Epithelial cell of esophagus (primary cell): ENCODE data around the gene CRAT.

ENCODE experiments used
- DNase-seq: peaks from one replicate; pipeline ENCODE4 v3.0.0; 2010; ENCODE audit warnings: low read depth
- H3K4me3 ChIP-seq: 2 replicates; pipeline ENCODE4 v1.5.1; 2011; ENCODE audit warnings: mild to moderate bottlenecking, low read length, control low read depth
- TF ChIP-seq, protein P1 (sequence below): IDR thresholded peaks from 2 replicates; pipeline ENCODE4 v1.5.1; 2011; ENCODE audit warnings: low read depth, mild to moderate bottlenecking, low read length, control low read depth, inconsistent platforms; ENCODE audit not compliant: insufficient read depth; ENCODE audit errors: missing control alignments

Gene CRAT

DNA sequence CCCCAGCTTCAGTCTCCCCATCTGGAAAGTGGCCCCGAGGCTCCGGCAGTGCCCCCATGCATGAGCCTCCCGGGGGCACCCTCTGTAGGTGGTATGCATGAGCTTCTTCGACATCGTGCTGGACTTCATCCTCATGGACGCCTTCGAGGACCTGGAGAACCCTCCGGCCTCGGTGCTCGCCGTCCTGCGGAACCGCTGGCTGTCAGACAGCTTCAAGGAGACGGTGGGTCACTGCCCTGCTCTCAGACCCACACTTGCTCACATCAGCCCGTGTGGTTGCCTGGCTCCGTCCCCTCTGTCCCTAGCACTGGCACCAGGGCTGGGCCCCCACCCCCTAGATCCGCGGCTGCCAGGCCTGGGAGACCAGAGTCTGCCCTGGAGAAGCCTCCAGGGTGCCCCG, 42.5 kb downstream of the CRAT start:
- DNase-seq = no peak
- TF ChIP-seq, protein P1, sequence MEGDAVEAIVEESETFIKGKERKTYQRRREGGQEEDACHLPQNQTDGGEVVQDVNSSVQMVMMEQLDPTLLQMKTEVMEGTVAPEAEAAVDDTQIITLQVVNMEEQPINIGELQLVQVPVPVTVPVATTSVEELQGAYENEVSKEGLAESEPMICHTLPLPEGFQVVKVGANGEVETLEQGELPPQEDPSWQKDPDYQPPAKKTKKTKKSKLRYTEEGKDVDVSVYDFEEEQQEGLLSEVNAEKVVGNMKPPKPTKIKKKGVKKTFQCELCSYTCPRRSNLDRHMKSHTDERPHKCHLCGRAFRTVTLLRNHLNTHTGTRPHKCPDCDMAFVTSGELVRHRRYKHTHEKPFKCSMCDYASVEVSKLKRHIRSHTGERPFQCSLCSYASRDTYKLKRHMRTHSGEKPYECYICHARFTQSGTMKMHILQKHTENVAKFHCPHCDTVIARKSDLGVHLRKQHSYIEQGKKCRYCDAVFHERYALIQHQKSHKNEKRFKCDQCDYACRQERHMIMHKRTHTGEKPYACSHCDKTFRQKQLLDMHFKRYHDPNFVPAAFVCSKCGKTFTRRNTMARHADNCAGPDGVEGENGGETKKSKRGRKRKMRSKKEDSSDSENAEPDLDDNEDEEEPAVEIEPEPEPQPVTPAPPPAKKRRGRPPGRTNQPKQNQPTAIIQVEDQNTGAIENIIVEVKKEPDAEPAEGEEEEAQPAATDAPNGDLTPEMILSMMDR = no peak
- H3K4me3 ChIP-seq = no peak overlapping the region

DNA sequence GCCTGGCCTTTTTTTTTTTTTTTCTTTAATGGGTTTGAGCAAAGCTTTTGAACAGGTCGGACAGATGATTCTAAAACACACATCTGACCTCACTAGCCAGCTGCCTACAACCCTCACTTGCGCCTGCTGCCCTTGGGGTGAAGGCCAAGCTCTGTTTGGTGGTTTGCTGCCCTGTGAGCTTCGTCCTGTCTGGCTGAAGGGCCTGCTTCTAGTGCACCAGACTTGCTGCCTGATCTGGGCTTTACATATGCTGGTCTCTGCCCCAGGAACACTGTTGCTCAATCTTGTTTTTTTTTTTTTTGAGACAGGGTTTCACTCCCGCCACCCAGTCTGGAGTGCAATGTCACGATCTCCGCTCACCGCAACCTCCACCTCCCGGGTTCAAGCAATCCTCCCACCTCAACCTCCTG, 46.1 kb downstream of the CRAT start:
- no peak overlapping the region for H3K4me3 ChIP-seq
- TF ChIP-seq, protein P1 = no peak
- DNase-seq = no peak

DNA sequence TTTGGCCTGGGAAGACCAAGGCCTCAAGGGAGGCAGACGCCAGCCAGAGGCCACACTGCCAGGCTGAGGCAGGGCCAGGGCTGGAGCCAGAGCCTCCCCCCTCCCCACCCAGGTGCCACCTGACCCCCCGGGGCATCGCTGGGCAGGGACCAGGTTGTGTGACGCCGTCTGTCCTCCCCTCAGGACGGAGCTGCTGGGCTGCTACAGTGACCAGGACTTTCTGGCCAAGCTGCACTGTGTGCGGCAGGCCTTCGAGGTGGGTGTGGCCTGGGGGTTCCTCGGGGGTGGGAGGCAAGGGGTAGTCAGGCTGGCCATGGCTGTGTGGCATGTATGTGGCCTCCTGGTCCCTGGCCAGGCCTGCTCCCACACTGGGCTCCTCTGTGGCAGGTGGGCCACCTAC, 47.5 kb downstream of the CRAT start:
- no peak for DNase-seq
- H3K4me3 ChIP-seq = no peak overlapping the region
- TF ChIP-seq, protein P1 = no peak

DNA sequence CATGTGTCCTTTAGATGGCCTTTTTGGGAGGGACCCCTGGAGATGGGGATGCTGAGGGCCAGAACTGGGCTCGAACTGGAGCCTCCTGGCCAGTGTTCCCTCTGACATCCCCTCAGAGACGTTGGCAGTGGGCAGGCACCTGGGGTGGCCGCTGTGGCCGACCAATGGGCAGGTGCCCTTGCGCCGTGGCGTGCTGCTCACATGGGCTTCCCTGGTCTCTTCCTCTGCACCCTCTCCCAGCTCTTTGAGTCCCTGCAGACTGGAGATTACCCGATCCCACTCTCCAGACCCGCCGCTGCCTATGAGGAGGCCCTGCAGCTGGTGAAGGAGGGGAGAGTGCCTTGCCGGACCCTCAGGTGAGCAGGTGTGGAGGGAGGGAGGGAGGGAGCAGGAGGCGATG, 49.6 kb downstream of the CRAT start:
- TF ChIP-seq, protein P1 = no peak
- no peak for DNase-seq
- no peak overlapping the region for H3K4me3 ChIP-seq

DNA sequence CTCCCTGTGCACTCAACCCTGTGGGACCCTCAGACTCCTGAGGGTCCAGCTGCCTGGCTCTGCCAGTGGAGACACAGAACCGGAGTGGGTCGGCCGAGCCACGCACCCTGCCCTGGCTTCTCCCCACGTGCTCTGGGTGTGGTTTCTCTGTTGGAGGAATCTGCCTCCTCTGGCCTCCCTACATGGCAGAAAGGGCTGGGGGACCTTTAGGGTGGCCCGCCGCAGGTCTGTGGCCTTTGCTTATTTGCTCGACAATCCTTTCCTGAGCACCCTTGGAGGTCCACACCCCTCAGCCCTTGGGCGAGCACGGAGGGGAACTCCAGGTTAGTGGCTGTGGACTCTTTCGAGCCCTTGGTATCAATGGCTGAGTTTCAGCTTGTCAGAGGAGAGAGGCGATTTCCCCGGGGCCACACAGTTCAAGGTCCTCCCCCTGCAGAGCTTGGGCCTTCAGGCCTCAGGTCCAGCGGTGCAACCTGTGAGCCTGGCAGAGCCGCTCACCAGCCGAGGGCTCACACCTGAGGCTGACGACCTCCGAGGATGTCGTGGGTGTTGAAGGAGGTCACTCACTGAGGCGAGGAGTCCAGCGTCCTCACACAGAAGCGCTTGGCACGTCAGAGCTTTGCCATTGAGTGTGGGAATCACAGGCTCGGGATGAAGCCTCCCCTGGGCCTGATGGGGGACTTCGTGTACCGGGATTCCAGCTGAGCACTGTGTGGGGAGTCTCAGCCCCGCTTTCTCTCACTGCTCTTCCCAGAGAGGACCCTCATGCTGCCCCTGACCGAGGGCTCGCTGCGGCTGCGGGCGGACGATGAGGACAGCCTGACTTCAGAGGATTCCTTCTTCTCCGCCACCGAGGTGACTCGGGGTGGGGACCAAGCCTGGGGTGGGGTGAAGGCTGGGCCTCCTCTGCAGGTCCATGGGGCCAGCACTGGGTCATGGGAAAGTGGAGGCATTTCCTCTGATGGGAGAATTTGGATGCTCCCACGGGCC, 50.5 kb downstream of the CRAT start:
- TF ChIP-seq, protein P1 = no peak
- no peak for DNase-seq
- no peak overlapping the region for H3K4me3 ChIP-seq

DNA sequence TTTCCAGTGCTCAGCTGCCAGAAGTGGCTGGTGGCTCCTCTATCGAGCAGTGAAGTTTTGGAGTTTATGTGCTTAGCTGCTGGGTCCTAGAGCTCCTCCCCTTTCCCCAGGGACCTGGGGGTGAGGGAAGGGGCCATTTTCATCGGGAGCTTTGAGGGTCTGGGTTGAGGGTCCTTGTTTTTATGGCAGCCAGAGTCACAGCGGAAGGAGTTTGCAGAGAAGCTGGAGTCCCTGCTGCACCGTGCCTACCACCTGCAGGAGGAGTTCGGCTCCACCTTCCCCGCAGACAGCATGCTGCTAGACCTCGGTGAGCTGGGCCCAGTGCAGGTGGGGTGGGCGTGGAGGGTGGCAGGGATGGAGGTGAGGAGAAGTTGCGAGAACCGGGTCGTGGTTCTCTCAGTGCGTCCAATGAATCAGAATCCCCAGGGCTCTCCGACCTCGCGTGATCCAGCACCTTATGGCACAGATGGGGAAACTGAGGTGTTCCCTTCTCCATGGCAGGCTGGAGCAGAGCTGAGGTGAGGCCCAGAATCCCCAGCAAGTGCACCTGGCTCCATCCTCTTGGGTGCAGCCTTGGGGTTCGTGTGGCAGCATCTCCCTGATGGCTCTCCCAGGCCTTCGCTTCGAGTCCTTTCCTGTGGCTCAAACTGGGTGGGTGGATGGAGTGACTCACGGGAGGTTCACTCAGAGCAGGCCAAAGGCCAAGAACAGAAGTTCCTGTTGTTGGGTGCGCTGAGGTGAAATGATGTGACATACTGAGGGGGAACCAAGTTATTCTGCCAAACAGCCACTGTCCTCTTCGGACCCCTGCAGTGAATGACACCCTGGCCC, 51.4 kb downstream of the CRAT start:
- DNase-seq = no peak
- H3K4me3 ChIP-seq = no peak overlapping the region
- TF ChIP-seq, protein P1 = no peak
